ENCODE measurements around the gene NEURL1.
"Not testable (repeated sequence)": the region's sequence is repeated elsewhere in the genome, so short reads cannot be mapped to it uniquely, and the experiment has no call there.

NEURL1 gene

DNA sequence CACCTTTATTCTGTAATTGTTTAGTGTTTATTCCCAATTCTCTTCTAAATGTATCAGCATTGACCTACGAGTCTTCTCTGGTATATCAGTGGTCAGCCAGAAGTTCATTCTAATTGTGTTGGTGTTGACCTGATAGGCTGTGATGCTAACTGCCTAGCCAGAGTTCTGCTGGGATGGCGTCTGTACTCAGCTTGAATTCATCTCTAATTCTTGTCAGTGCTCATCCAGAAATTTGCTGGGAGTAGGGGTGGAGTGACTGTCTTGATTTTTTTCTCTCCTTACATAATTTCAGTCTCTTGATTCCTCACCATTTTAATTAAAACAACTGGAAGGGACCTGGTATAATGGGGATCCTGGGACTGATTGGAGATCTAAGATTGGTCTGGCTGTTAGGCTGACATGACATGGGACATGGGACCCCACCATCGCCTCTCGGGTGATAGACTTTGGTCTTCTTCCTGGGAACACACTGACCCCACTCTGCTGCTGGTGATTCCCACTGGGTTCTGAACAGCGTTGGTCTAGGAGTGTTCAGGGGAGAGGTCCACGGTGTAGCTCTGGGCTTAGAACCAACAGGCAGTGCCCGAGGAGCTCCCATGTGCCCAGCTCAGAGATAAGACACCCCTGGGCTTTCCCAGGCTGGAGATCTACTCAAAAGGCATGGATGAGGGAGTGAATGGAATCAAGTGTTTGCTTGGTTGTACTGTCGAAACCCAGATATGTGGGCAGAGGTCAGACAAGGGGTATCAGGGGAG is 3.8 kb downstream of the NEURL1 start:
- Mint-ChIP-seq H3K27ac (no peak overlapping the region), H3K4me3 (no peak overlapping the region), H3K9me3 (no peaks in the 10 kb centered on the region), H3K36me3 (ENCODE audit: low read depth) (no peaks in the 10 kb centered on the region), H3K4me1 (ENCODE audit: low read depth) (peaks cover 22% of the 10 kb centered on the region), H3K27me3 (peaks cover 80% of the 10 kb centered on the region)

- H3K4me3 Mint-ChIP-seq, result no peak overlapping the region
- H3K27me3 Mint-ChIP-seq, result peaks cover 80% of the 10 kb centered on the region
- no peak overlapping the region for H3K27ac Mint-ChIP-seq
- no peaks in the 10 kb centered on the region for H3K9me3 Mint-ChIP-seq
- H3K4me1 Mint-ChIP-seq (ENCODE audit: low read depth), result peaks cover 21% of the 10 kb centered on the region
- no peaks in the 10 kb centered on the region for H3K36me3 Mint-ChIP-seq (ENCODE audit: low read depth)
Measured at GRCh38 chr10:103498936-103499638, 5.6 kb downstream of the NEURL1 start.

DNA sequence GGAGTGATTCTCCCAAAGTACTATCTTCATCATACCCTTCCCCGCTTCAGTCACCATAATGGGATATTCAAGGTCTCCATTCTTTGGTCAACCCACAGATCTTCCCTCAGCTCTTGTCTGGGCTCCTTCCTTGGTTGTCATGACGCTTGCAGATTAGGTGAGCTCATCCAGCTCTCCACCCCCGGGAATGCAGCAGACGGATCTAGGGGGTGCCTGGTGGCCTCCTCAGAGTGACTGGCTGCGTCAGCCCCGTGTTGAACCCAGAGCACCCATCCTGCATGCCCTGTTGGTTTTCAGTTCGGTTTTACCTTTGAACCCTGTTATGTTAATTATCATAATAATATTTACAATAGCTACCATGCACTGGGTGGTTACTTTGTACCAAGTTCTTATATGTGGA is 6.4 kb downstream of the NEURL1 start:
- Mint-ChIP-seq H3K4me1 (ENCODE audit: low read depth) (peaks cover 26% of the 10 kb centered on the region), H3K27me3 (peaks cover 77% of the 10 kb centered on the region), H3K27ac (no peak overlapping the region), H3K4me3 (no peak overlapping the region), H3K36me3 (ENCODE audit: low read depth) (no peaks in the 10 kb centered on the region), H3K9me3 (no peaks in the 10 kb centered on the region)

GRCh38 chr10:103500481-103500880 is 7.0 kb downstream of the NEURL1 start:
- H3K9me3 Mint-ChIP-seq, result no peaks in the 10 kb centered on the region
- no peaks in the 10 kb centered on the region for H3K36me3 Mint-ChIP-seq (ENCODE audit: low read depth)
- no peak overlapping the region for H3K4me3 Mint-ChIP-seq
- H3K27me3 Mint-ChIP-seq, result peaks cover 71% of the 10 kb centered on the region
- H3K27ac Mint-ChIP-seq, result no peak overlapping the region
- H3K4me1 Mint-ChIP-seq (ENCODE audit: low read depth), result peaks cover 27% of the 10 kb centered on the region

- H3K4me1 Mint-ChIP-seq (ENCODE audit: low read depth), result peaks cover 27% of the 10 kb centered on the region
- H3K27ac Mint-ChIP-seq, result no peak overlapping the region
- no peak overlapping the region for H3K4me3 Mint-ChIP-seq
- no peaks in the 10 kb centered on the region for H3K9me3 Mint-ChIP-seq
- peaks cover 70% of the 10 kb centered on the region for H3K27me3 Mint-ChIP-seq
- no peaks in the 10 kb centered on the region for H3K36me3 Mint-ChIP-seq (ENCODE audit: low read depth)
Measured at GRCh38 chr10:103501186-103501585, 7.7 kb downstream of the NEURL1 start.

GRCh38 chr10:103502849-103503660 is 9.6 kb downstream of the NEURL1 start:
- no peak overlapping the region for H3K27ac Mint-ChIP-seq
- H3K9me3 Mint-ChIP-seq, result no peaks in the 10 kb centered on the region
- peaks cover 27% of the 10 kb centered on the region for H3K4me1 Mint-ChIP-seq (ENCODE audit: low read depth)
- H3K4me3 Mint-ChIP-seq, result no peak overlapping the region
- no peaks in the 10 kb centered on the region for H3K36me3 Mint-ChIP-seq (ENCODE audit: low read depth)
- peaks cover 71% of the 10 kb centered on the region for H3K27me3 Mint-ChIP-seq

GRCh38 chr10:103503777-103504176 is 10.3 kb downstream of the NEURL1 start:
- not testable (repeated sequence) for H3K9me3 Mint-ChIP-seq; H3K27ac Mint-ChIP-seq; H3K36me3 Mint-ChIP-seq (ENCODE audit: low read depth); H3K4me3 Mint-ChIP-seq
- Mint-ChIP-seq H3K4me1 (ENCODE audit: low read depth) (peaks cover 27% of the 10 kb centered on the region), H3K27me3 (peaks cover 70% of the 10 kb centered on the region)

GRCh38 chr10:103504181-103504783 is 10.8 kb downstream of the NEURL1 start:
- Mint-ChIP-seq H3K27ac (peak overlapping the region; percentile 64), H3K4me3 (peak overlapping the region; percentile 27), H3K4me1 (ENCODE audit: low read depth) (peaks cover 27% of the 10 kb centered on the region)

GRCh38 chr10:103506061-103506460 is 12.6 kb downstream of the NEURL1 start:
- no peaks in the 10 kb centered on the region for H3K36me3 Mint-ChIP-seq (ENCODE audit: low read depth)
- peaks cover 55% of the 10 kb centered on the region for H3K27me3 Mint-ChIP-seq
- H3K9me3 Mint-ChIP-seq, result no peaks in the 10 kb centered on the region
- peaks cover 17% of the 10 kb centered on the region for H3K4me1 Mint-ChIP-seq (ENCODE audit: low read depth)
- no peak overlapping the region for H3K27ac Mint-ChIP-seq
- no peak overlapping the region for H3K4me3 Mint-ChIP-seq

More at GRCh38 chr10:103504181-103504783, 10.8 kb downstream of the NEURL1 start:
- Mint-ChIP-seq H3K9me3 (no peaks in the 10 kb centered on the region), H3K36me3 (ENCODE audit: low read depth) (no peaks in the 10 kb centered on the region), H3K27me3 (peaks cover 66% of the 10 kb centered on the region)

DNA sequence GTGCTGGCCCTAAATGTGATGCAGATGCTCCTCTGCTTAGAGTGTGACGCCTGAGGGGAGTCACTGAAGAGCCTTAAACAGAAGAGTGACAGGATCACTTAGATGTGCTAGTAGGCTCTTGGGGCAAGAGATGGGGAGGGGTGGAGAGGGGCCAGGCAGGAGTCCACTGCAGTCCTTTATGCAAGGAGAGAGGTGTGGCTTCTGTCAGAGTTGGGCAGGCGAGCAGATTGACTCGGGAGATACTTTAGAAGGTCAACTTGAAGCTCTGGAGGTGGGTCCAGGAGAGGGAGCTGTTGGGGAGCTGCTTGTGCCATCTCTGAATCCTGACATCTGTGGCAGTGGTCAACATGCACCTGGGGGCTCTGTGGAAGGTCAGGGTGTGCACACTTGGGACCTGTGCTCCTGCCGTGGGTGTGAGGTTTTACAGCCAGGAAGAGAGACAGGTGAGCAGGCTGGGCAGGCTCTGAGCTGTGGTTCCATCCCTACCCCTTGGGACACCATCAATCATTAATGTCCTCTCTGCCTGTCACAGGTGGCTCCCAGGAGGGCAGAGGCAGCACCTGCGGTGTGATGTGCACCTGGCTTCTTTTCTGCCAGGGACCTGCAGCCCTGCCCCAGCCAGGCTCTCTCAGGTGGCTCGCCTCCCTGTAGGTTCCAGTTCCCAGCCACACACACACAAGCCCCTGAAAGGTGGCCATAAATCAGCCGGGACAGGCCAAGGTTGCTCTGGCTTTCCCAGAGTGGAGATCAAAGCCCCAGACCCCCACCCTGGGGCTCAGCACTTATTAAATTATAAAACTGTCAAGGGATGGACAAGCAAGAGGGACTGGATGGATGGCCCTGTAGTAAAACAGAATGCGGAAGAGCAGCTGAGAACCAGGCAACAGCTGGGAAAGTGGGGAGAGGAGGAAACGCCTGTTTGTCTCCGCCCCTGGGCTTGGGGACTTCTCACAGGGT is 14.0 kb downstream of the NEURL1 start:
- Mint-ChIP-seq H3K36me3 (ENCODE audit: low read depth) (no peaks in the 10 kb centered on the region), H3K9me3 (no peaks in the 10 kb centered on the region), H3K27me3 (peaks cover 49% of the 10 kb centered on the region), H3K4me1 (ENCODE audit: low read depth) (peaks cover 16% of the 10 kb centered on the region), H3K4me3 (no peak overlapping the region), H3K27ac (no peak overlapping the region)

- Mint-ChIP-seq H3K9me3 (no peaks in the 10 kb centered on the region), H3K27ac (no peak overlapping the region), H3K4me1 (ENCODE audit: low read depth) (no peaks in the 10 kb centered on the region), H3K27me3 (peaks cover 37% of the 10 kb centered on the region), H3K4me3 (no peak overlapping the region), H3K36me3 (ENCODE audit: low read depth) (no peaks in the 10 kb centered on the region)
Measured at GRCh38 chr10:103510046-103510685, 16.7 kb downstream of the NEURL1 start.

DNA sequence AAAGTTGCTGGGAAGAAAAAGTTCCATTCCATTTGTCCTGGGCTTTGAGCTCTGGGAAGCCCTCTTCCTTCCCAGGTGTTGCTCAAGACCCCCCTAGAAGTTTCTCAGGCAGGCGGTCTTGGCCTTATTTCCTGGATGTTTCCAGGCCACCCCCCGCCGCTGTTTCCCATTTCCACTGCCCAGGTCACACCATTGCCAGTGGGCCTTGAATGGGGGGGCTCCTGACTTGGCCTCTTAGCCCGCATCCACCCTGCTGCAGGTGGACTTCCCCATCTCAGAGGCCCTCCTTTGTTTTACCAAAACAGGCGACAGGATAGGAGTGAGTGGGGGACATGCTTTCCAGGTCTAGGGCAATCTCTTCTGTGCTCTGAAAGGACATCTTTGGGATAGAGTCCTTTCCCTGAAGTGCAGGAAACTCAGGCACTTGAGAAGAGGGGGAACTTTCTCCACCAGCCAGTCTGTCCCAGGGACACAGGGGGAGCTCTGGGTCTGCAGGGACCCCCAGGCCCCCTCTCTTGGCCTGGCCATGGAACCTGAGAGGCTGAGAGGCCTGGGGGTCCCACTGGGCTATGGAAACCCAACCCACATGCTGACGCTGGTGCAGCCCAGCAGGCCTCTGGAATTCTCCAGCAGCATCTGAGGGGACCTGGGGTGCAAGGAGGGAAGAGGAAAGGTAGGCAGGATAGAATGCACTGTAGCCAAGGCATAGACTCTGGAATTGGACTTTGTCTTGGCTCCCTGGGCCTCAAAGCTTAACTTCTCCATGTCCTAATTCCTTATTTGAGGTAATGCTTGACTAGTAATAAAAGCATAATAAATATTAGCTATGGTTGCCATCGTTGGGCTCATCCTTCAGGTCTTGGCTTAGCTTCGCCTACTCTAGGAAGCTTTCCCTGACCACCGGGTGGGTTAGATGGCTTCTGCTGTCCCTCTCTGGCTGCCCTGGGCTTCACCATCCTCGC is 17.6 kb downstream of the NEURL1 start:
- Mint-ChIP-seq H3K9me3 (no peaks in the 10 kb centered on the region), H3K27me3 (peaks cover 32% of the 10 kb centered on the region), H3K36me3 (ENCODE audit: low read depth) (no peaks in the 10 kb centered on the region), H3K4me1 (ENCODE audit: low read depth) (peaks cover 4% of the 10 kb centered on the region), H3K27ac (no peak overlapping the region), H3K4me3 (no peak overlapping the region)

DNA sequence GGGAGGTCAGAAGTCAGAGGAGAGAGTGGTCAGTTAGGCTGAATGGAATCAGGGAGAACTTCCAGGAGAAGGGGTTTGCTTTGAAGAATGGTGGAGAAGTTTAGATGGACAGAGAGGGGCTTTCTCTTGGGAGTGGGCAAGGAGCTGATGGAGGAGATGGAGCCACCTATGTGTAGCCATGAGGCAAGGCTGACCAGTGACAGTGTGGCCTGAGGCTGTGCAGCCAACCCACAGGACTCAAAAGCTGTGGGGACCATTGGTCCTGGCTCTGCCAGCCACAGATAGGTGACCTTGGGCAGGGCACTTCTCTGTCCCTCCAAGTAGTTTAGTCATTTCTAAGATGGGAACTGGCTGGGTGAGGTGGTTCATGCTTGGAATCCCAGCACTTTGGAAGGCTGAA is 18.7 kb downstream of the NEURL1 start:
- Mint-ChIP-seq H3K4me3 (no peak overlapping the region), H3K4me1 (ENCODE audit: low read depth) (peaks cover 9% of the 10 kb centered on the region), H3K36me3 (ENCODE audit: low read depth) (no peaks in the 10 kb centered on the region), H3K9me3 (no peaks in the 10 kb centered on the region), H3K27ac (no peak overlapping the region), H3K27me3 (peaks cover 23% of the 10 kb centered on the region)

All from stimulated activated naive CD8-positive, alpha-beta T cell treated with anti-CD3 and anti-CD28 coated beads, Interleukin-15, Interleukin-2, amounts not matched to agents 100 ng/mL and 50 ng/mL, for 24 hours (primary cell).